ENCODE data around the gene AFF3. TPM values are rescaled to one million over a fixed set of nuclear protein-coding genes. Genes with fewer than 3 reads are reported as not detected.

AFF3 gene
- total RNA-seq, 2 experiments from 2014 or later: 2.6 to 2.9 TPM

GRCh38 chr2:99832926-99833325, 309.5 kb downstream of the AFF3 start:
- Mint-ChIP-seq H3K27me3 (peaks cover 3% of the 10 kb centered on the region), H3K4me1 (peaks cover 2% of the 10 kb centered on the region), H3K4me3 (no peak overlapping the region), H3K27ac (no peak overlapping the region), H3K36me3 (no peaks in the 10 kb centered on the region), H3K9me3 (no peaks in the 10 kb centered on the region)
- no peak for DNase-seq

- H3K4me1 Mint-ChIP-seq: peaks cover under 1% of the 10 kb centered on the region
- H3K27ac Mint-ChIP-seq: no peak overlapping the region
- H3K9me3 Mint-ChIP-seq: no peaks in the 10 kb centered on the region
- H3K4me3 Mint-ChIP-seq: no peak overlapping the region
- DNase-seq: no peak
- H3K36me3 Mint-ChIP-seq: no peaks in the 10 kb centered on the region
- peaks cover 2% of the 10 kb centered on the region for H3K27me3 Mint-ChIP-seq
Observed at GRCh38 chr2:99831772-99832171, 310.6 kb downstream of the AFF3 start.

- H3K4me1 Mint-ChIP-seq: no peaks in the 10 kb centered on the region
- H3K27ac Mint-ChIP-seq: no peak overlapping the region
- no peaks in the 10 kb centered on the region for H3K36me3 Mint-ChIP-seq
- no peak for DNase-seq
- H3K4me3 Mint-ChIP-seq: no peak overlapping the region
- no peaks in the 10 kb centered on the region for H3K9me3 Mint-ChIP-seq
- H3K27me3 Mint-ChIP-seq: no peaks in the 10 kb centered on the region
Observed at GRCh38 chr2:99827296-99827999, 314.9 kb downstream of the AFF3 start.

- no peaks in the 10 kb centered on the region for H3K27me3 Mint-ChIP-seq
- H3K4me3 Mint-ChIP-seq: no peak overlapping the region
- H3K36me3 Mint-ChIP-seq: no peaks in the 10 kb centered on the region
Observed at GRCh38 chr2:99825630-99826029, 316.8 kb downstream of the AFF3 start.

GRCh38 chr2:99824758-99825157, 317.6 kb downstream of the AFF3 start:
- Mint-ChIP-seq H3K4me3 (no peak overlapping the region), H3K36me3 (no peaks in the 10 kb centered on the region), H3K27ac (no peak overlapping the region), H3K27me3 (no peaks in the 10 kb centered on the region), H3K9me3 (no peaks in the 10 kb centered on the region), H3K4me1 (no peaks in the 10 kb centered on the region)
- no peak for DNase-seq

More at GRCh38 chr2:99825630-99826029, 316.8 kb downstream of the AFF3 start:
- H3K4me1 Mint-ChIP-seq: no peaks in the 10 kb centered on the region
- DNase-seq: no peak
- H3K9me3 Mint-ChIP-seq: no peaks in the 10 kb centered on the region
- H3K27ac Mint-ChIP-seq: no peak overlapping the region

- Mint-ChIP-seq H3K4me3 (no peak overlapping the region), H3K9me3 (no peaks in the 10 kb centered on the region), H3K27ac (no peak overlapping the region), H3K36me3 (no peaks in the 10 kb centered on the region), H3K4me1 (no peaks in the 10 kb centered on the region), H3K27me3 (no peaks in the 10 kb centered on the region)
- DNase-seq: no peak
Observed at GRCh38 chr2:99822474-99823207, 319.7 kb downstream of the AFF3 start.

- H3K27me3 Mint-ChIP-seq: no peaks in the 10 kb centered on the region
- H3K27ac Mint-ChIP-seq: no peak overlapping the region
- no peak overlapping the region for H3K4me3 Mint-ChIP-seq
- no peak for DNase-seq
- no peaks in the 10 kb centered on the region for H3K4me1 Mint-ChIP-seq
- no peaks in the 10 kb centered on the region for H3K36me3 Mint-ChIP-seq
- H3K9me3 Mint-ChIP-seq: no peaks in the 10 kb centered on the region
Observed at GRCh38 chr2:99821984-99822383, 320.4 kb downstream of the AFF3 start.

- H3K4me3 Mint-ChIP-seq: no peak overlapping the region
- no peaks in the 10 kb centered on the region for H3K9me3 Mint-ChIP-seq
Observed at GRCh38 chr2:99821572-99821971, 320.8 kb downstream of the AFF3 start.

GRCh38 chr2:99821039-99821438, 321.4 kb downstream of the AFF3 start:
- Mint-ChIP-seq H3K4me3 (no peak overlapping the region), H3K36me3 (no peaks in the 10 kb centered on the region), H3K27me3 (no peaks in the 10 kb centered on the region), H3K27ac (no peak overlapping the region), H3K4me1 (no peaks in the 10 kb centered on the region), H3K9me3 (no peaks in the 10 kb centered on the region)
- DNase-seq: no peak

More at GRCh38 chr2:99821572-99821971, 320.8 kb downstream of the AFF3 start:
- no peak overlapping the region for H3K27ac Mint-ChIP-seq
- H3K36me3 Mint-ChIP-seq: no peaks in the 10 kb centered on the region
- H3K27me3 Mint-ChIP-seq: no peaks in the 10 kb centered on the region
- H3K4me1 Mint-ChIP-seq: no peaks in the 10 kb centered on the region
- DNase-seq: no peak

GRCh38 chr2:99819766-99820165, 322.6 kb downstream of the AFF3 start:
- no peaks in the 10 kb centered on the region for H3K4me1 Mint-ChIP-seq
- DNase-seq: no peak
- no peak overlapping the region for H3K4me3 Mint-ChIP-seq
- H3K9me3 Mint-ChIP-seq: peaks cover 2% of the 10 kb centered on the region
- no peaks in the 10 kb centered on the region for H3K36me3 Mint-ChIP-seq
- H3K27ac Mint-ChIP-seq: no peak overlapping the region
- H3K27me3 Mint-ChIP-seq: no peaks in the 10 kb centered on the region

GRCh38 chr2:99818842-99819241, 323.5 kb downstream of the AFF3 start:
- H3K27ac Mint-ChIP-seq: no peak overlapping the region
- DNase-seq: no peak
- no peak overlapping the region for H3K4me3 Mint-ChIP-seq
- H3K9me3 Mint-ChIP-seq: peaks cover 2% of the 10 kb centered on the region
- no peaks in the 10 kb centered on the region for H3K36me3 Mint-ChIP-seq
- H3K4me1 Mint-ChIP-seq: no peaks in the 10 kb centered on the region
- no peaks in the 10 kb centered on the region for H3K27me3 Mint-ChIP-seq

- Mint-ChIP-seq H3K36me3 (no peaks in the 10 kb centered on the region), H3K4me3 (no peak overlapping the region), H3K4me1 (no peaks in the 10 kb centered on the region), H3K9me3 (peaks cover 2% of the 10 kb centered on the region), H3K27ac (no peak overlapping the region), H3K27me3 (no peaks in the 10 kb centered on the region)
- DNase-seq: no peak
Observed at GRCh38 chr2:99816908-99817307, 325.5 kb downstream of the AFF3 start.

GRCh38 chr2:99812426-99812825, 330.0 kb downstream of the AFF3 start:
- Mint-ChIP-seq H3K27ac (no peak overlapping the region), H3K4me1 (no peaks in the 10 kb centered on the region), H3K4me3 (no peak overlapping the region), H3K27me3 (no peaks in the 10 kb centered on the region), H3K36me3 (no peaks in the 10 kb centered on the region), H3K9me3 (peaks cover 2% of the 10 kb centered on the region)
- DNase-seq: no peak

- no peaks in the 10 kb centered on the region for H3K36me3 Mint-ChIP-seq
- no peak overlapping the region for H3K4me3 Mint-ChIP-seq
- DNase-seq: no peak
- H3K9me3 Mint-ChIP-seq: peaks cover 2% of the 10 kb centered on the region
- H3K27ac Mint-ChIP-seq: no peak overlapping the region
- H3K27me3 Mint-ChIP-seq: no peaks in the 10 kb centered on the region
- no peaks in the 10 kb centered on the region for H3K4me1 Mint-ChIP-seq
Observed at GRCh38 chr2:99811544-99811943, 330.8 kb downstream of the AFF3 start.

- Mint-ChIP-seq H3K27me3 (no peaks in the 10 kb centered on the region), H3K4me1 (no peaks in the 10 kb centered on the region), H3K27ac (no peak overlapping the region), H3K4me3 (no peak overlapping the region), H3K36me3 (no peaks in the 10 kb centered on the region), H3K9me3 (no peaks in the 10 kb centered on the region)
- no peak for DNase-seq
Observed at GRCh38 chr2:99810225-99810624, 332.2 kb downstream of the AFF3 start.

Measured in activated naive CD8-positive, alpha-beta T cell treated with anti-CD3 and anti-CD28 coated beads for 36 hours (primary cell).